ENCODE results near the gene STAT5A.

- TF ChIP-seq MXI1 (IDR thresholded peaks at IDR 0.05; ENCODE audit: low read depth, low read length) (no peak), GABPA (IDR thresholded peaks at IDR 0.05; ENCODE audit: low read depth) (no peak)
Observed at GRCh38 chr17:42247734-42248133, 40.6 kb upstream of the STAT5A start.
